Tibial nerve (tissue), 4 donors: ENCODE data around the gene ANO2. TPM values are rescaled to one million over a fixed set of nuclear protein-coding genes. Genes with fewer than 3 reads are reported as not detected.

Experiments
- DNase-seq, 2 donors: peaks; one replicate each; pipeline ENCODE4 v3.0.0-alpha.2; 2019; ENCODE audit warnings: low spot score in 2 of 2
- H3K27ac ChIP-seq, 4 donors: fragments of 200-600 bp; sonication (generic) in 3 of 4; one replicate each; pipeline ENCODE4 v1.5.1; 2017 to 2019; ENCODE audit warnings: mild to moderate bottlenecking in 1 of 4
- H3K27me3 ChIP-seq, 2 donors: fragments of 200-600 bp; sonication (generic) in 1 of 2; one replicate each; pipeline versions ENCODE4 v1.5.1 to v1.6.0; 2017 to 2019
- H3K36me3 ChIP-seq, 3 donors: fragments of 200-600 bp; sonication (generic); one replicate each; pipeline ENCODE4 v1.5.1; 2018 to 2019
- H3K4me1 ChIP-seq, 4 donors: fragments of 200-600 bp; sonication (generic) in 3 of 4; one replicate each; pipeline ENCODE4 v1.5.1; 2017 to 2019
- H3K4me3 ChIP-seq, 4 donors: fragments of 200-600 bp; sonication (generic) in 3 of 4; one replicate each; pipeline ENCODE4 v1.5.1; 2017 to 2019; ENCODE audit warnings: mild to moderate bottlenecking in 1 of 4, moderate library complexity in 1 of 4
- H3K9me3 ChIP-seq, 4 donors: fragments of 200-600 bp; sonication (generic) in 3 of 4; one replicate each; pipeline ENCODE4 v1.5.1; 2017 to 2019
- CTCF ChIP-seq, 5 experiments: fragments of 200-600 bp in 3 of 5; fragments of 450-650 bp in 2 of 5; sonication (generic) in 3 of 5; IDR thresholded peaks; one replicate each; pipeline ENCODE4 v1.5.1; 2016 to 2019; ENCODE audit warnings: antibody characterized with exemption in 5 of 5, mild to moderate bottlenecking in 3 of 5, moderate library complexity in 2 of 5
- EP300 ChIP-seq, 2 donors: sonication (generic); formaldehyde crosslinking; IDR thresholded peaks; one replicate each; pipeline ENCODE4 v1.6.1; 2017; ENCODE audit warnings: antibody characterized with exemption in 2 of 2, mild to moderate bottlenecking in 1 of 2
- POLR2A ChIP-seq, 2 donors: fragments of 450-650 bp; IDR thresholded peaks; one replicate each; pipeline ENCODE4 v1.6.1; 2017; ENCODE audit warnings: antibody characterized with exemption in 2 of 2, mild to moderate bottlenecking in 2 of 2, moderate library complexity in 2 of 2
- WGBS, 2 donors: methylation state at CpG; one replicate each; pipeline ENCODE4 v1.1.5; 2018; 5-methylcytosine and 5-hydroxymethylcytosine counted together
- small RNA-seq: library from RNA; depleted of rRNA; stranded (forward); fragments of <200 nt; gene quantifications from one replicate; pipeline ENCODE3, GENCODE V24; 2016
- total RNA-seq, 4 donors: library from RNA; depleted of rRNA; stranded (reverse); fragments of >200 nt; gene quantifications; one replicate each; pipeline ENCODE4 v1.1.0, GENCODE V29; 2016

ANO2 gene
- total RNA-seq, 4 donors from 2014 or later: 13.8 to 23.2 (median 21.3) TPM

- Histone ChIP-seq H3K9me3 (no peaks in the 10 kb centered on the region), H3K36me3 (no peaks in the 10 kb centered on the region), H3K27ac (no peak overlapping the region), H3K27me3 (no peaks in the 10 kb centered on the region), H3K4me3 (no peak overlapping the region), H3K4me1 (peaks cover 0 to 5% (median 1%) of the 10 kb centered on the region in 4 donors)
- TF ChIP-seq CTCF (IDR thresholded peaks at IDR 0.05) (no peak), POLR2A (IDR thresholded peaks at IDR 0.05) (no peak), EP300 (IDR thresholded peaks at IDR 0.05) (no peak)
- 87 to 91% methylated on average over 4 of the region's 4 CpGs for WGBS, 2 donors
- no peak for DNase-seq
These were observed 430.5 kb downstream of the ANO2 start for GRCh38 chr12:5514545-5514944.

GRCh38 chr12:5514016-5514415, 431.0 kb downstream of the ANO2 start:
- Histone ChIP-seq H3K4me1 (peaks cover 0 to 5% (median 1%) of the 10 kb centered on the region in 4 donors), H3K27me3 (no peaks in the 10 kb centered on the region), H3K36me3 (no peaks in the 10 kb centered on the region), H3K27ac (no peak overlapping the region), H3K9me3 (no peaks in the 10 kb centered on the region), H3K4me3 (no peak overlapping the region)
- WGBS, 2 donors: 85 to 86% methylated on average over 6 of the region's 6 CpGs
- TF ChIP-seq EP300 (IDR thresholded peaks at IDR 0.05): no peak
- no peak for TF ChIP-seq POLR2A (IDR thresholded peaks at IDR 0.05)
- no peak for TF ChIP-seq CTCF (IDR thresholded peaks at IDR 0.05)
- DNase-seq: no peak

- Histone ChIP-seq H3K27me3 (no peaks in the 10 kb centered on the region), H3K9me3 (no peaks in the 10 kb centered on the region), H3K4me1 (peaks cover 0 to 5% (median 1%) of the 10 kb centered on the region in 4 donors), H3K36me3 (no peaks in the 10 kb centered on the region), H3K4me3 (no peak overlapping the region), H3K27ac (no peak overlapping the region)
- TF ChIP-seq EP300 (IDR thresholded peaks at IDR 0.05) (no peak), POLR2A (IDR thresholded peaks at IDR 0.05) (no peak), CTCF (IDR thresholded peaks at IDR 0.05) (no peak)
- no peak for DNase-seq
- 91 to 94% methylated on average over 4 of the region's 4 CpGs for WGBS, 2 donors
These were observed 431.7 kb downstream of the ANO2 start for GRCh38 chr12:5513406-5513805.

Small RNA genes lying within 50 kb of the gene (small RNA-seq; reads per million reads assigned to genes)
- gene AC137627.1: not detected

Other genes starting within 250 kb of the ANO2 start
- gene VWF, start 179.4 kb upstream of the ANO2 start, total RNA-seq: 100 to 1,000 TPM in 3 of 4 donors, 10 to 100 TPM in 1; 82.7 to 311 (median 214) TPM